OCI-LY3 (cell line): ENCODE results near the gene MZB1.

ENCODE experiments used
- EZH2phosphoT487 ChIP-seq: fragments of 200-600 bp; shearing (Covaris generic); IDR thresholded peaks from 2 replicates; pipeline ENCODE4 v1.6.1; 2018; ENCODE audit warnings: antibody characterized with exemption, mixed run types, low read depth
- TF ChIP-seq, protein P1 (sequence below): fragments of 200-600, 300-600 bp; sonication (generic); IDR thresholded peaks from 2 replicates; pipeline ENCODE4 v1.5.1; 2014; ENCODE audit warnings: antibody characterized with exemption, low read length, low read depth

DNA sequence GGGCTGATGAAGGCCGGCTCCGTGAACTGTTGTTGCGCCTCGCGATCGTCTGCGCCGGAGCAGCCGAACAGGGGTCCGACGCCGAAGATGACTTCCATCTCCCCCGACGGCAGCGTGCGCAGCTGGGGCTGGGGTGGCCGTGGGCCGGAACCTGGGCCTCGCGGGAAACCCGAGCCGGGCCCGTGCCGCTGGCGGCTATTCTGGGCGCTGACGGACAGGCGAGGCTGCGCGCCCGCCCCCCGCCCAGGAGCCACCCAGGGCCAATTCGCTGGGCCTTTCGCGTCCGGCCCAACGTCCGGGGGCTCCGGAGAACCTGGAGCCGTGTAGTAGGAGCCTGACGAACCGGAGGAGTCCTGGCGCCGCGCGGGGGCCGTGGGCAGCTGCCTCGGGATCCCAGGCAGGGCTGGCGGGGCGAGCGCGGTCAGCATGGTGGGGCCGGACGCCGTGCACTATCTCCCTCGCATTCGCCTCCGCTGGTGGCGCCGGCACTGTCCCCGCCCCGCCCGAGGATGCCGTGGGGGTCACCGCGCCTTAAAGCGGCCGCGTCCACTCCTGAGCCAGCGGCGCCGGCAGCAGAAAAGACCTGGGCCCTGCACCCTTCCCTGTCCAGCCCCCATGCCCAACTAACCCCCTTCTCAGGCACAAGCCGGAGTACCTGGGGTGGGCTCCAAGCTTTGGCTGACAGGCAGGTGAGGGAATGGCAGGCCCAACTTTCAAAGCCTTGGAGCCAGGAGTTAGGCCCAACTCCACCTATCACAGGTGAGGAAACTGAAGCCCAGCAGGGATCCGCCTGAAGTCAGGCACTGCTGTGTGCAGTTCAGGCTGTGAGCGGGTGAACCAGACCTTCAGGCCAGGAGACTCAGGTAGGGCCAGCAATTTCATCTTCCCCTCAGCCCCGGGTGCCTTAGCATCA is 5.2 kb upstream of the MZB1 start, which contains the start of gene PROB1:
- no peak for TF ChIP-seq EZH2phosphoT487
- TF ChIP-seq, protein P1, sequence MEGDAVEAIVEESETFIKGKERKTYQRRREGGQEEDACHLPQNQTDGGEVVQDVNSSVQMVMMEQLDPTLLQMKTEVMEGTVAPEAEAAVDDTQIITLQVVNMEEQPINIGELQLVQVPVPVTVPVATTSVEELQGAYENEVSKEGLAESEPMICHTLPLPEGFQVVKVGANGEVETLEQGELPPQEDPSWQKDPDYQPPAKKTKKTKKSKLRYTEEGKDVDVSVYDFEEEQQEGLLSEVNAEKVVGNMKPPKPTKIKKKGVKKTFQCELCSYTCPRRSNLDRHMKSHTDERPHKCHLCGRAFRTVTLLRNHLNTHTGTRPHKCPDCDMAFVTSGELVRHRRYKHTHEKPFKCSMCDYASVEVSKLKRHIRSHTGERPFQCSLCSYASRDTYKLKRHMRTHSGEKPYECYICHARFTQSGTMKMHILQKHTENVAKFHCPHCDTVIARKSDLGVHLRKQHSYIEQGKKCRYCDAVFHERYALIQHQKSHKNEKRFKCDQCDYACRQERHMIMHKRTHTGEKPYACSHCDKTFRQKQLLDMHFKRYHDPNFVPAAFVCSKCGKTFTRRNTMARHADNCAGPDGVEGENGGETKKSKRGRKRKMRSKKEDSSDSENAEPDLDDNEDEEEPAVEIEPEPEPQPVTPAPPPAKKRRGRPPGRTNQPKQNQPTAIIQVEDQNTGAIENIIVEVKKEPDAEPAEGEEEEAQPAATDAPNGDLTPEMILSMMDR = no peak
